GM19328 (cell line): ENCODE data around the gene ARF3.

Experiments used
- ATAC-seq: cut with Tn5 transposase; IDR thresholded peaks from one replicate; pipeline ENCODE4 v1.9.1; 2021; ENCODE audit warnings: mild to moderate bottlenecking, moderate library complexity; ENCODE audit not compliant: unreplicated experiment

ARF3 gene

GRCh38 chr12:48967991-48968390, 10.7 kb upstream of the ARF3 start:
- ATAC-seq: no peak

- ATAC-seq: no peak
Observed at GRCh38 chr12:48966177-48966895, 9.0 kb upstream of the ARF3 start.

- ATAC-seq: no peak
Observed at GRCh38 chr12:48965298-48965838, 8.1 kb upstream of the ARF3 start.

- ATAC-seq: no peak
Observed at GRCh38 chr12:48961801-48962200, 4.5 kb upstream of the ARF3 start.

- no peak for ATAC-seq
Observed at GRCh38 chr12:48961331-48961730, 4.0 kb upstream of the ARF3 start.

- no peak for ATAC-seq
Observed at GRCh38 chr12:48960834-48961233, 3.5 kb upstream of the ARF3 start.

- no peak for ATAC-seq
Observed at GRCh38 chr12:48958049-48958388, 732 bp upstream of the ARF3 start.

- ATAC-seq: no peak
Observed at GRCh38 chr12:48956279-48957140, 777 bp downstream of the ARF3 start.

GRCh38 chr12:48954841-48955501, 2.3 kb downstream of the ARF3 start:
- ATAC-seq: no peak

GRCh38 chr12:48954061-48954460, 3.2 kb downstream of the ARF3 start:
- ATAC-seq: no peak

- ATAC-seq: no peak
Observed at GRCh38 chr12:48952691-48953090, 4.6 kb downstream of the ARF3 start.

- no peak for ATAC-seq
Observed at GRCh38 chr12:48947727-48948126, 9.6 kb downstream of the ARF3 start.

- ATAC-seq: no peak
Observed at GRCh38 chr12:48946943-48947342, 10.3 kb downstream of the ARF3 start.

- no peak for ATAC-seq
Observed at GRCh38 chr12:48946205-48946604, 11.1 kb downstream of the ARF3 start.

- no peak for ATAC-seq
Observed at GRCh38 chr12:48943221-48943620, 14.1 kb downstream of the ARF3 start.

- ATAC-seq: no peak
Observed at GRCh38 chr12:48940181-48940580, 17.1 kb downstream of the ARF3 start.

GRCh38 chr12:48938805-48939204, 18.5 kb downstream of the ARF3 start:
- ATAC-seq: no peak

- no peak for ATAC-seq
Observed at GRCh38 chr12:48937170-48937569, 20.1 kb downstream of the ARF3 start.

GRCh38 chr12:48936379-48936979, 20.8 kb downstream of the ARF3 start:
- ATAC-seq: no peak

GRCh38 chr12:48934312-48934706, 23.0 kb downstream of the ARF3 start:
- no peak for ATAC-seq

- no peak for ATAC-seq
Observed at GRCh38 chr12:48933664-48934311, 23.5 kb downstream of the ARF3 start.
